GM12864 (cell line): ENCODE results near the gene ZFHX3.

Source experiments
- DNase-seq: peaks from one replicate; pipeline ENCODE4 v3.0.0-alpha.2; 2011; ENCODE audit warnings: low read depth
- H3K4me3 ChIP-seq: 2 replicates; pipeline ENCODE4 v1.5.1; 2011; ENCODE audit warnings: mild to moderate bottlenecking, low read depth, low read length, control low read depth
- TF ChIP-seq, protein P1 (sequence below): IDR thresholded peaks from 2 replicates; pipeline ENCODE4 v1.5.1; 2011; ENCODE audit warnings: low read depth, mild to moderate bottlenecking, moderate library complexity, low read length, control low read depth, inconsistent platforms; ENCODE audit errors: missing control alignments

ZFHX3 gene

DNA sequence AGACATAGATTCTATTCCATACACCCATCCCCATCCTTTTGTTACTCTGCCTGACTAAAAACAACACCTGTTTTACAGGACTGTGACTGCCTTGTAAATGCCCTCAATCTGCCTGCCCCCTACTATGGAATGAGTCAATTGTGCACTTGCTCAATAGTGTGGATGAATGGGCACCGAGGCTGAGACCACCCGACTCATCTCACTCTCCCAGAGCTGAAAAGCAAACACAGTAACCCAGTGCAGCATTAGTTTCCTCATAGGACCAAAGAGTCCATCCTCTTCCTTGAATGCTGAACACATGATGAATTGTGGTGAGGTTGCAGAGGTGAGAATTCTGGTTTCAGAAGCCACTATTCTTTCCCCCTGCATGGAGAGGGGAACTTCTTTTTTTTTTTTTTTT, 233.7 kb downstream of the ZFHX3 start:
- DNase-seq: no peak
- H3K4me3 ChIP-seq: no peak overlapping the region
- TF ChIP-seq, protein P1, sequence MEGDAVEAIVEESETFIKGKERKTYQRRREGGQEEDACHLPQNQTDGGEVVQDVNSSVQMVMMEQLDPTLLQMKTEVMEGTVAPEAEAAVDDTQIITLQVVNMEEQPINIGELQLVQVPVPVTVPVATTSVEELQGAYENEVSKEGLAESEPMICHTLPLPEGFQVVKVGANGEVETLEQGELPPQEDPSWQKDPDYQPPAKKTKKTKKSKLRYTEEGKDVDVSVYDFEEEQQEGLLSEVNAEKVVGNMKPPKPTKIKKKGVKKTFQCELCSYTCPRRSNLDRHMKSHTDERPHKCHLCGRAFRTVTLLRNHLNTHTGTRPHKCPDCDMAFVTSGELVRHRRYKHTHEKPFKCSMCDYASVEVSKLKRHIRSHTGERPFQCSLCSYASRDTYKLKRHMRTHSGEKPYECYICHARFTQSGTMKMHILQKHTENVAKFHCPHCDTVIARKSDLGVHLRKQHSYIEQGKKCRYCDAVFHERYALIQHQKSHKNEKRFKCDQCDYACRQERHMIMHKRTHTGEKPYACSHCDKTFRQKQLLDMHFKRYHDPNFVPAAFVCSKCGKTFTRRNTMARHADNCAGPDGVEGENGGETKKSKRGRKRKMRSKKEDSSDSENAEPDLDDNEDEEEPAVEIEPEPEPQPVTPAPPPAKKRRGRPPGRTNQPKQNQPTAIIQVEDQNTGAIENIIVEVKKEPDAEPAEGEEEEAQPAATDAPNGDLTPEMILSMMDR: no peak

DNA sequence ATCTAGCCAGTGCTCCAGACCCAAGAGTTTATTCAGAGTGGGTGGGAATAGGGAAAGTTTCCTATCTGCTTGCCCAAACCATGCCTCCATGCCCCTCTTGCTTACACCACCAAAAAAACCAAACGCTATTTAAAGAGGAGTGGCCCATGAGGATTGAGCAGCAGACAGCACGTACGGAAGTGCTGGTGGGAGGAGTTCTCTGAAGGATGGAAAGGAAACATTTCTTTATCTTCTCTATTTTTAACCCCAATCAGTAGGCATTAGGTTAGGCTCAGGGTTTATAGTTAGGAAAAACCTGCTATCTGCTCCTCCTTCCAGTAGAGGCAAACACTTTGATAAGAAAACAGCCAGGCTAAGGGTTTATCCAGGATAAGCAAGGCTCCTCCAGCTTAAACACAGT, 235.3 kb downstream of the ZFHX3 start:
- DNase-seq: no peak
- TF ChIP-seq, protein P1: no peak
- no peak overlapping the region for H3K4me3 ChIP-seq

DNA sequence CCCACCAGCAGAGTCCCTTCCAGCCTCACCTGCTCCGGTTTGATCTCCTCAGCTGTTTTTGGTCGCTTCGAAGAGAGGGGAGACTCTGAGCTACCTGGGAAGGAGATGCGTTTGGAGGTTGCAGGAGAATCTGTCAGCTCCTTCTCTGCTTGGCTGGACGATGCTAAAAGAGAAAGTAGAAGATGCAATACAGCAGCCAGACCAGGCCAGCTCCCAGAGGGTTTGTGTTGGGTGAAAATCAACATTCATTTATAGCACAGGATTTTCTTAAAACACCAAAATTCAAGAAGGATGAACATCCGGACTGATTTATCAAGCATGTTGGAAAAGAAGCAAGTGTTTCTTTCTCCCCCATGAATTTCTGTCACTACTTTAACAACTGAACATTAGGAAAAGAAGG, 236.1 kb downstream of the ZFHX3 start:
- DNase-seq: no peak
- TF ChIP-seq, protein P1: no peak

DNA sequence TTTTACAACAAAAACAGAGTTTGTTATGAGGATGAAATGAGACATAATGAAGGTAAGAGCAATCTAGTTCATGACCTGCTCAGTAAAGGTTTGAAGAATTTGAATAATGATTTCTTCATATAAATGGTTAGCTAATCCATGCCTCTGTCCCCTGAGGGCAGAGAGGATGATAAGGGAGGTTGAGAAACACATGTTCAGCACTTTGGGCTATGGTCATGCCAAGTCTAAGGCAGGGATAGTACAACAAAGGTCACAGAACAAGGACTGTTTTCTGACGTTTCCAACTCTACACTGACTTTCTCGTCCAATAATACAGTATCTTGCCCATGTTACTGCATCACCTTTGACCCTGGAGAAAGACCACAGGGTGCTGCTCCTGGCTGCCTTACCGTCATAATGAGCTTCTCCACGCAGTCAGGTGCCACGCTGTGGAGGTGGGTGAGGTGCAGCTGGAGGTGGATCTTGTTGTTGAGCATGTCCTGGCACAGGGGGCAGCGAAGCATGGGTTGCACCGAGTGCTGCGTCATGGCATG, 236.7 kb downstream of the ZFHX3 start:
- TF ChIP-seq, protein P1: no peak
- DNase-seq: no peak
- H3K4me3 ChIP-seq: no peak overlapping the region

More for the DNA sequence above, 236.1 kb downstream of the ZFHX3 start:
- H3K4me3 ChIP-seq: no peak overlapping the region

DNA sequence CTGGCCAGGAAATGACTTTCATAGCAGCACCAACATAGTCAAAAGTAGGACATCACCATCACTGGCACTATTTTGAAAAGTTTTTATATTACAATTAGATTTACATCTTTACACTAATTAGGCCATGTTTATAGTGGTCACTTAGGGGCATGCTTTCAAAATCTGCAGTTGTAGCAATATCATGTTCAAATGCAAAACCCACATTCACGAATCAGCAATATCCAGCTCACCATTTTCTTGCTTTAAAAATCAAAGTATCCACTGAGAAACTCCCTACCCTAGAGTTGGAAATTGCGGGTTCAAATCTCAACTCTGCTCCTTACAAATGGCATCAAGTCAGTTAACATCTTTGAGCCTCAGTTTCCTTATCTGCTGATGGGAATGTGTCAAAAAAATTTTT, 237.4 kb downstream of the ZFHX3 start:
- TF ChIP-seq, protein P1: no peak
- no peak overlapping the region for H3K4me3 ChIP-seq
- no peak for DNase-seq

DNA sequence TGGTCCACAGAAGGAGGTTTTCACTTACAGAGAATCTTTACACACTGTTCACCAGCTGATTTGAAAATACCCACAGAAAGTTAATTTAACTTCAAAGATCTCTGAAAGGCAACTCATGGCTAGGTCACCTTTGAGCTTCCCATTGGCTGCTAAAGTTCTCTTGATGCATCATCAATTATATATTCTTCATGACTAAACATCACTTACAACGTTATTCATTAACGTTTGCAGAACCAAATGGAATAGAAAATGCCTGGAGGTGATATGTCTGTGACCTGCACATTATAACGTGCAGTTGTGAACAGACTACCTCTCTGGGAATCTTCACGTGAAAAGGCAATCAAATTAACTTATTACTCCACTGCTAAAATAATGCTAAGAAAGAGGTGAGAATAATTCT, 238.5 kb downstream of the ZFHX3 start:
- H3K4me3 ChIP-seq: no peak overlapping the region
- DNase-seq: no peak
- TF ChIP-seq, protein P1: no peak

DNA sequence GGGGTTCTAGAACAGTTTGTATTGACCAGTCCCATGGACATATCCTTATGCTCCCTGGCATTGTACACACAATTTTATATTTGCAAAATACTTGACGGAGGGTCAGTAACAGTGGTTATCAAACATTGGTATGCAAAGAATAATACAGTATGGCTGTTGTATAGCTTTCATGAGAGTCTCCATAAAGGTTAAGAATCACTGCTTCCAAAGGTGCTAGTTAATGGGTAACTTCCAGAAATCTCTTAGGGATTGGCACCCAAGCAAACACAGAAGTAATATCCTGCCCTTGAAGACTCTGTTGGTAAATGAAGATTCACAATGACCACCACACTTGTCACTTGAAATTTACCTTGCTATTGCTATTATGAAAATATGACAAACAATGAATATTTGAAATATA, 239.2 kb downstream of the ZFHX3 start:
- TF ChIP-seq, protein P1: no peak
- DNase-seq: no peak
- no peak overlapping the region for H3K4me3 ChIP-seq
